Loucy (cell line): ENCODE data around the gene ST6GALNAC4.

Experiments used
- EZH2phosphoT487 ChIP-seq: fragments of 200-600 bp; IDR thresholded peaks from 2 replicates; pipeline ENCODE4 v1.6.1; 2018; ENCODE audit warnings: antibody characterized with exemption, mild to moderate bottlenecking, moderate library complexity, borderline replicate concordance
- TF ChIP-seq, protein P1 (sequence below): fragments of 200-600 bp; sonication (generic); conservative IDR thresholded peaks from 2 replicates; pipeline ENCODE4 v1.5.1; 2014; ENCODE audit warnings: mild to moderate bottlenecking, antibody characterized with exemption, low read length

DNA sequence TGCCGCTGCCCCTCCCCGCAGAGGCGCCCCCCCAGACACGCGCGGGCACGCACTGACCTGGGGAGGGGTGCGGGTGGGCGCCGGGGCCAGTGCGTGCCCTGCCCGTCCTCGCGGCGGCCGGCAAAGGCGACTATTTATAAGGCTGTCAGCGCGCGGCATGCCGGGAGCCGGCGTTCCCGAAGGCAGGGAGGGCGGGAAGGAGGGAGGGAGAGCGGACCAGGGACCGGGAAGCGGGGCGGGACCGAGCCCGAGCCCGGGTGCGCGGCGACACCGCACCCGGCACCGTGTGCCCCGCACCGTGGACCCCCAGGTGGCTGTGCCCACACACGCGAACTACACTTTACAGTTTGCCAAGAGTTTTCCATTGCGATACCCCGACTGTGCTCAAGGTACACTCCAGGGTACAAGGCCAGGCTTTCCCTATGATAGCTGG lies 39.3 kb downstream of the ST6GALNAC4 start, which contains the start of gene AK1:
- no peak for TF ChIP-seq EZH2phosphoT487
- TF ChIP-seq, protein P1, sequence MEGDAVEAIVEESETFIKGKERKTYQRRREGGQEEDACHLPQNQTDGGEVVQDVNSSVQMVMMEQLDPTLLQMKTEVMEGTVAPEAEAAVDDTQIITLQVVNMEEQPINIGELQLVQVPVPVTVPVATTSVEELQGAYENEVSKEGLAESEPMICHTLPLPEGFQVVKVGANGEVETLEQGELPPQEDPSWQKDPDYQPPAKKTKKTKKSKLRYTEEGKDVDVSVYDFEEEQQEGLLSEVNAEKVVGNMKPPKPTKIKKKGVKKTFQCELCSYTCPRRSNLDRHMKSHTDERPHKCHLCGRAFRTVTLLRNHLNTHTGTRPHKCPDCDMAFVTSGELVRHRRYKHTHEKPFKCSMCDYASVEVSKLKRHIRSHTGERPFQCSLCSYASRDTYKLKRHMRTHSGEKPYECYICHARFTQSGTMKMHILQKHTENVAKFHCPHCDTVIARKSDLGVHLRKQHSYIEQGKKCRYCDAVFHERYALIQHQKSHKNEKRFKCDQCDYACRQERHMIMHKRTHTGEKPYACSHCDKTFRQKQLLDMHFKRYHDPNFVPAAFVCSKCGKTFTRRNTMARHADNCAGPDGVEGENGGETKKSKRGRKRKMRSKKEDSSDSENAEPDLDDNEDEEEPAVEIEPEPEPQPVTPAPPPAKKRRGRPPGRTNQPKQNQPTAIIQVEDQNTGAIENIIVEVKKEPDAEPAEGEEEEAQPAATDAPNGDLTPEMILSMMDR, result no peak
